Measurements from ENCODE around the gene LPAR2.

The LPAR2 gene

GRCh38 chr19:19592690-19593089 is 35.3 kb downstream of the LPAR2 start:
- no peak for DNase-seq

GRCh38 chr19:19591133-19591825 is 36.7 kb downstream of the LPAR2 start:
- DNase-seq = no peak

GRCh38 chr19:19588546-19588945 is 39.5 kb downstream of the LPAR2 start:
- DNase-seq = no peak

GRCh38 chr19:19587771-19588170 is 40.2 kb downstream of the LPAR2 start:
- no peak for DNase-seq

GRCh38 chr19:19584356-19584755 is 43.7 kb downstream of the LPAR2 start:
- DNase-seq = no peak

GRCh38 chr19:19582471-19582870 is 45.5 kb downstream of the LPAR2 start:
- DNase-seq = no peak

- no peak for DNase-seq
These were observed 46.6 kb downstream of the LPAR2 start for GRCh38 chr19:19581391-19581790.

- DNase-seq = no peak
These were observed 47.6 kb downstream of the LPAR2 start for GRCh38 chr19:19580418-19580817.

GRCh38 chr19:19579533-19580361 is 48.3 kb downstream of the LPAR2 start:
- no peak for DNase-seq

GRCh38 chr19:19578252-19578651 is 49.8 kb downstream of the LPAR2 start:
- no peak for DNase-seq

- DNase-seq = no peak
These were observed 52.6 kb downstream of the LPAR2 start for GRCh38 chr19:19575411-19575810.

All from DMS79 treated with DMSO at 0.1 percent for 48 hours (cell line).